NCI-H345 treated with DMSO at 0.1 percent for 48 hours (cell line): ENCODE measurements around the gene CRISP3.

ENCODE experiments used
- DNase-seq: peaks from one replicate; lab custom pipeline; 2025; ENCODE audit not compliant: unreplicated experiment; lab: John Stamatoyannopoulos, UW

CRISP3 gene

GRCh38 chr6:49692534-49692933 is 51.7 kb downstream of the CRISP3 start:
- no peak for DNase-seq
